Measurements from ENCODE around the gene TMEM171.

DNA sequence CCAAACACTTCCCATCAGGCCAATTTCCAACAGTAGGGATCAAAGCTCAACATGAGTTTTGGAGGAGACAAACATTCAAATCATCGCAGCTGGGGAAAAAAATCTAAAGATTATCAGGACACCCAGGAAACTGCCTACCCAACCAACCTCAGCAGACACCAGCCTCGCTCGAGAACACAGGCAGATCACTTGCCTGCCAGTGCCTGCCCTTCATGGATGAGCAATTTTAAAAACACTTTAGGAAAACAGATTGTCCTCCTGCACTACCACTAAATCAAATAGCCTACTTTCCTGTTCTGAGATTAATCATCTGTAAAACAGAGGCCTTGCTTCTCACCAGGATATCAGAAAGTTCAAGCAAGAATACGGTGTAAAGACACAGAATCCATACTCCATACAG lies 37.9 kb downstream of the TMEM171 start:
- no peak for TF ChIP-seq NRF1 (IDR thresholded peaks at IDR 0.05; ENCODE audit: low read depth, low read length)
- no peak for TF ChIP-seq EZH2 (IDR thresholded peaks at IDR 0.05; ENCODE audit: low read depth, low read length, severe bottlenecking)
